DOHH2 (cell line): ENCODE data around the gene PIGQ.

ENCODE experiments used
- H3F3A ChIP-seq: fragments of 200-600 bp; sonication (generic), shearing (Covaris generic); 2 replicates; pipeline ENCODE4 v1.6.0; 2016; ENCODE audit warnings: antibody characterized with exemption, mild to moderate bottlenecking; ENCODE audit not compliant: control insufficient read depth, insufficient read depth
- H3K27ac ChIP-seq: fragments of 200-600 bp; sonication (generic); 2 replicates; pipeline ENCODE4 v1.5.1; 2014; ENCODE audit warnings: low read depth, mild to moderate bottlenecking, low read length, moderate library complexity
- H3K27me3 ChIP-seq: fragments of 200-600 bp; sonication (generic); 2 replicates; pipeline ENCODE4 v1.6.1; 2014; ENCODE audit warnings: mild to moderate bottlenecking, low read length, mixed read lengths; ENCODE audit not compliant: control insufficient read depth
- H3K36me3 ChIP-seq: fragments of 200-600 bp; sonication (generic); 2 replicates; pipeline ENCODE4 v1.6.1; 2014; ENCODE audit warnings: mild to moderate bottlenecking, low read length, moderate library complexity, mixed read lengths; ENCODE audit not compliant: control insufficient read depth
- H3K4me1 ChIP-seq: fragments of 200-600 bp; sonication (generic); 2 replicates; pipeline ENCODE4 v1.6.1; 2014; ENCODE audit warnings: mild to moderate bottlenecking, low read length, mixed read lengths; ENCODE audit not compliant: control insufficient read depth
- H3K4me2 ChIP-seq: fragments of 200-600 bp; sonication (generic); 2 replicates; pipeline ENCODE4 v1.6.0; 2014; ENCODE audit warnings: mild to moderate bottlenecking, low read length, moderate library complexity
- H3K4me3 ChIP-seq: fragments of 200-600 bp; sonication (generic); 2 replicates; pipeline ENCODE4 v1.5.1; 2014; ENCODE audit warnings: mild to moderate bottlenecking, low read length, mixed read lengths
- H3K79me2 ChIP-seq: fragments of 200-600 bp; sonication (generic); 2 replicates; pipeline ENCODE4 v1.6.1; 2014; ENCODE audit warnings: mild to moderate bottlenecking, low read length, mixed read lengths; ENCODE audit not compliant: control insufficient read depth
- H3K9me2 ChIP-seq: fragments of 200-600 bp; sonication (generic); replicated peaks from 2 replicates; pipeline ENCODE4 v1.6.1; 2014; ENCODE audit warnings: mild to moderate bottlenecking, low read length, mixed read lengths; ENCODE audit not compliant: control insufficient read depth
- H3K9me3 ChIP-seq: fragments of 200-600 bp; sonication (generic); 2 replicates; pipeline ENCODE4 v1.6.1; 2014; ENCODE audit warnings: antibody characterized with exemption, low read length, mixed read lengths; ENCODE audit not compliant: control insufficient read depth, insufficient read depth
- H4K20me1 ChIP-seq: fragments of 200-600 bp; sonication (generic); 2 replicates; pipeline ENCODE4 v1.6.0; 2014; ENCODE audit warnings: low read depth, mild to moderate bottlenecking, antibody characterized with exemption, low read length, moderate library complexity; ENCODE audit not compliant: control insufficient read depth, insufficient read depth
- EZH2phosphoT487 ChIP-seq: fragments of 200-600 bp; sonication (generic); IDR thresholded peaks from 2 replicates; pipeline ENCODE4 v1.6.1; 2017; ENCODE audit warnings: borderline replicate concordance, mild to moderate bottlenecking, antibody characterized with exemption, low read length, moderate library complexity, mixed read lengths
- TF ChIP-seq, protein P1 (sequence below): fragments of 200-600 bp; sonication (generic); IDR thresholded peaks from one replicate; pipeline ENCODE4 v1.5.1; 2014; ENCODE audit warnings: antibody characterized with exemption, mild to moderate bottlenecking, low read depth, low read length; ENCODE audit not compliant: poor library complexity, severe bottlenecking

PIGQ gene

DNA sequence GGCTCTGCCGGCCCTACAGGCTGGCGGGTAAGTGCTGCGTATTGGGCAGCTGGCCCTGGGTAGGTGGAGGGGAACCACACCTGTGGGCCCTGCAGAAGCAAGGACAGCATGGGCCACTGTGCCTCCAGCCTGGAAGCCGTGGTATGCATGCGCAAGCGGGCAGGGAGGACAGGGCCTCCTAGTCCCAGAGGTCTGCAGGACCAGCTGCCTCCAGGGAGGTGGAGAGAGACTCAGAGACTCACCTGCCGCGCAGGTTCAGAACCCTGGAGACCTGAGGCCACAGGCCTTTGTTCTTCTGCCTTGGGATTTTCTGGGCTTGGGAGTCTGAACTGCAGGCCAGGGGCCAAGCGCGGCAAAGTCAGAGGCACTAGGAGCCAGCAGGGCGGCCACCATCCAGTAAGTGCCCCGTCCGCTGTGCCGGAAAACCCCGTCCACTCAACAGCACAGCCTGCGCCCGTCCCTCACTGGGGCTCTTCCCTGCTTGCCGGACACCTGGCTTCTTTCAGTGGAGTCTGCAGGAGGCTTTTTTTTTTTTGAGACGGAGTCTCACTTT is 11.3 kb downstream of the PIGQ start:
- H3K27me3 ChIP-seq, result no peaks in the 10 kb centered on the region
- no peaks in the 10 kb centered on the region for H3K79me2 ChIP-seq
- no peaks in the 10 kb centered on the region; the same call in 1 of the 2 replicates for H3K36me3 ChIP-seq
- H3F3A ChIP-seq, result no peaks in the 10 kb centered on the region; the same call in 1 of the 2 replicates
- H3K27ac ChIP-seq, result no peak overlapping the region
- H4K20me1 ChIP-seq, result no peaks in the 10 kb centered on the region
- peaks cover 3% of the 10 kb centered on the region; the same call in 1 of the 2 replicates for H3K4me1 ChIP-seq
- no peak overlapping the region for H3K4me3 ChIP-seq
- H3K4me2 ChIP-seq, result no peak overlapping the region
- H3K9me3 ChIP-seq, result no peaks in the 10 kb centered on the region
- no peaks in the 10 kb centered on the region for H3K9me2 ChIP-seq
- TF ChIP-seq, protein P1, sequence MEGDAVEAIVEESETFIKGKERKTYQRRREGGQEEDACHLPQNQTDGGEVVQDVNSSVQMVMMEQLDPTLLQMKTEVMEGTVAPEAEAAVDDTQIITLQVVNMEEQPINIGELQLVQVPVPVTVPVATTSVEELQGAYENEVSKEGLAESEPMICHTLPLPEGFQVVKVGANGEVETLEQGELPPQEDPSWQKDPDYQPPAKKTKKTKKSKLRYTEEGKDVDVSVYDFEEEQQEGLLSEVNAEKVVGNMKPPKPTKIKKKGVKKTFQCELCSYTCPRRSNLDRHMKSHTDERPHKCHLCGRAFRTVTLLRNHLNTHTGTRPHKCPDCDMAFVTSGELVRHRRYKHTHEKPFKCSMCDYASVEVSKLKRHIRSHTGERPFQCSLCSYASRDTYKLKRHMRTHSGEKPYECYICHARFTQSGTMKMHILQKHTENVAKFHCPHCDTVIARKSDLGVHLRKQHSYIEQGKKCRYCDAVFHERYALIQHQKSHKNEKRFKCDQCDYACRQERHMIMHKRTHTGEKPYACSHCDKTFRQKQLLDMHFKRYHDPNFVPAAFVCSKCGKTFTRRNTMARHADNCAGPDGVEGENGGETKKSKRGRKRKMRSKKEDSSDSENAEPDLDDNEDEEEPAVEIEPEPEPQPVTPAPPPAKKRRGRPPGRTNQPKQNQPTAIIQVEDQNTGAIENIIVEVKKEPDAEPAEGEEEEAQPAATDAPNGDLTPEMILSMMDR, result no peak
- TF ChIP-seq EZH2phosphoT487, result no peak

DNA sequence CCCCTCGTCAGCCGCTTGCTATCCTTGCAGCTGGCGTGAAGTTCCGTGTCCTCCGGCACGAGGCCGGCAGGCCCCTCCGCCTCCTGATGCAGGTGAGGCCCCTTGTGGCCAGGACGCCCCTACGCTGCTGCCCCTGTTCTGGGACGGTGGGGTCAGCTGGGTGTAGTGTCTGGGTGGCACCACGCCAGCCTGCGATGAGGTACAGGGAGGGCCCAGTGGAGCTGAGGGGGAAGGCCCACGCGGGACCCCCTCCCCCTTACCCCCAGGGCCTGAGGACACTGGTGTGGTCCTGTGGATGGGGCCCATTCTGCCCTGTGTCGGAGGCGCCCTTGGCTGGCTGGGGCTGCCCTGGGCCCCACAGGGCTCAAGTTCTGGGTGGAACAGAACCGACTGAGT is 12.4 kb downstream of the PIGQ start:
- H3K27me3 ChIP-seq, result no peaks in the 10 kb centered on the region
- H3K9me2 ChIP-seq, result no peaks in the 10 kb centered on the region
- no peak overlapping the region for H3K27ac ChIP-seq
- H3K4me1 ChIP-seq, result peaks cover 4% of the 10 kb centered on the region; the same call in 1 of the 2 replicates
- H3K4me2 ChIP-seq, result no peak overlapping the region
- H3K36me3 ChIP-seq, result no peaks in the 10 kb centered on the region; the same call in 1 of the 2 replicates
- H4K20me1 ChIP-seq, result no peaks in the 10 kb centered on the region
- no peaks in the 10 kb centered on the region for H3K9me3 ChIP-seq
- no peaks in the 10 kb centered on the region; the same call in 1 of the 2 replicates for H3F3A ChIP-seq
- TF ChIP-seq EZH2phosphoT487, result no peak
- TF ChIP-seq, protein P1, result no peak
- peaks cover 3% of the 10 kb centered on the region for H3K79me2 ChIP-seq
- H3K4me3 ChIP-seq, result no peak overlapping the region

DNA sequence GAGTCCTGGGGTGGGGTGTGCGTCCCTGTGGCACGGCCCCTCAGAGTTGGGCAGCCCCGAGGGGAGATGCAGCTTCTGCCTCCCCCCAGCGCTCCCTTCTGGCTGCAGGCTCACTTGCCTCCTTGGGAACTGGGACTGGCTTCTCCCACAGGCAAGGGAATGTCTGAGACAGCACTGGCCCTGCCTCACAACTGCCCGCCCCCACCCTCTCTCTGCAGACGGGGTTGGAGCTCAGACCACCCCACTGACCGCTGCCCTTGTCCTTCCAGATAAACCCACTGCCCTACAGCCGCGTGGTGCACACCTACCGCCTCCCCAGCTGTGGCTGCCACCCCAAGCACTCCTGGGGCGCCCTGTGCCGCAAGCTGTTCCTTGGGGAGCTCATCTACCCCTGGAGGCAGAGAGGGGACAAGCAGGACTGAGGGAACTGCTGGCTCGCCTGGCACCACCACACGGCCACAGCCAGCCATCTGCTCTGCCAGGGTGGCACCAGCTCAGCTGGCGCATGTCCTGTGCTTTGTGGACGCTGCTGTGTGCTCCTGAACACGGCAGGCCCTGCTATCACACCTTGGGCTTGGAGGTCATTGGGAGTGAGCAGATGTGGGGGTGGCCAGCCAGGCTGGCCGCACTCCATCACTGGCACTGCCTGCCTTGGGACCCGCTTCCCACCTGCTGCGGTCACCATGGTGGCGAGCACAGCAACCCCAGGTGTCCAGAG is 13.0 kb downstream of the PIGQ start:
- no peak overlapping the region for H3K4me3 ChIP-seq
- peaks cover 10% of the 10 kb centered on the region for H3K4me1 ChIP-seq
- H3K36me3 ChIP-seq, result peaks cover 2% of the 10 kb centered on the region
- H3K9me2 ChIP-seq, result no peaks in the 10 kb centered on the region
- no peak overlapping the region for H3K4me2 ChIP-seq
- TF ChIP-seq, protein P1, result no peak
- TF ChIP-seq EZH2phosphoT487, result no peak
- no peaks in the 10 kb centered on the region; the same call in 1 of the 2 replicates for H3F3A ChIP-seq
- H3K79me2 ChIP-seq, result peaks cover 8% of the 10 kb centered on the region
- H3K27me3 ChIP-seq, result no peaks in the 10 kb centered on the region
- no peaks in the 10 kb centered on the region for H3K9me3 ChIP-seq
- H3K27ac ChIP-seq, result no peak overlapping the region
- H4K20me1 ChIP-seq, result no peaks in the 10 kb centered on the region
